22Rv1 (cell line): ENCODE data around the gene RER1.

ENCODE experiments used
- H3K27ac ChIP-seq: fragments of 450-650 bp; 2 replicates; pipeline ENCODE4 v1.5.1; 2017
- CTCF ChIP-seq: fragments of 450-650 bp; IDR thresholded peaks from 2 replicates; pipeline ENCODE4 v1.5.1; 2017; ENCODE audit warnings: mild to moderate bottlenecking
- ZFX ChIP-seq: fragments of 450-650 bp; IDR thresholded peaks from 2 replicates; pipeline ENCODE4 v1.6.1; 2017; ENCODE audit warnings: antibody characterized with exemption, borderline replicate concordance

RER1 gene

GRCh38 chr1:2360588-2361364, 30.9 kb upstream of the RER1 start:
- no peak overlapping the region for H3K27ac ChIP-seq
- TF ChIP-seq CTCF (no peak), ZFX (no peak)

- H3K27ac ChIP-seq, result no peak overlapping the region
- TF ChIP-seq CTCF (no peak), ZFX (no peak)
Measured at GRCh38 chr1:2363847-2364513, 27.7 kb upstream of the RER1 start.

- TF ChIP-seq ZFX (no peak), CTCF (no peak)
- H3K27ac ChIP-seq, result no peak overlapping the region
Measured at GRCh38 chr1:2368053-2368744, 23.4 kb upstream of the RER1 start.

GRCh38 chr1:2372551-2373490, 18.8 kb upstream of the RER1 start:
- no peak overlapping the region for H3K27ac ChIP-seq

GRCh38 chr1:2373551-2374251, 17.9 kb upstream of the RER1 start:
- H3K27ac ChIP-seq, result no peak overlapping the region
- TF ChIP-seq ZFX (no peak), CTCF (no peak)

More at GRCh38 chr1:2372551-2373490, 18.8 kb upstream of the RER1 start:
- TF ChIP-seq CTCF, result no peak
- no peak for TF ChIP-seq ZFX

- TF ChIP-seq CTCF (no peak), ZFX (no peak)
- no peak overlapping the region for H3K27ac ChIP-seq
Measured at GRCh38 chr1:2374252-2375155, 17.1 kb upstream of the RER1 start.
